RWPE1 (cell line): ENCODE measurements around the gene IMPG1.

ENCODE experiments used
- CTCF ChIA-PET: fragments of 350-600 bp; sonication (Branson Sonifier 250); formaldehyde crosslinking; extraction: SDS; loops from one replicate; lab custom pipeline; 2021; lab: Yijun Ruan, JAX
- POLR2A ChIA-PET: fragments of 400-600 bp; formaldehyde crosslinking; extraction: SDS; loops from one replicate; lab custom pipeline; 2020; ENCODE audit warnings: antibody characterized with exemption; ENCODE audit not compliant: low non-redundant PET; lab: Yijun Ruan, JAX
- DNase-seq: peaks from one replicate; pipeline ENCODE4 v3.0.0; 2012; ENCODE audit warnings: low spot score
- H3K27ac ChIP-seq: fragments of 450-650 bp; 2 replicates; pipeline ENCODE4 v1.5.1; 2017
- TF ChIP-seq, protein P1 (sequence below): fragments of 450-650 bp; conservative IDR thresholded peaks from 2 replicates; pipeline ENCODE4 v1.5.1; 2017; ENCODE audit warnings: low read depth, mild to moderate bottlenecking

Gene IMPG1

GRCh38 chr6:76035713-76036112, 36.7 kb downstream of the IMPG1 start:
- TF ChIP-seq, protein P1, sequence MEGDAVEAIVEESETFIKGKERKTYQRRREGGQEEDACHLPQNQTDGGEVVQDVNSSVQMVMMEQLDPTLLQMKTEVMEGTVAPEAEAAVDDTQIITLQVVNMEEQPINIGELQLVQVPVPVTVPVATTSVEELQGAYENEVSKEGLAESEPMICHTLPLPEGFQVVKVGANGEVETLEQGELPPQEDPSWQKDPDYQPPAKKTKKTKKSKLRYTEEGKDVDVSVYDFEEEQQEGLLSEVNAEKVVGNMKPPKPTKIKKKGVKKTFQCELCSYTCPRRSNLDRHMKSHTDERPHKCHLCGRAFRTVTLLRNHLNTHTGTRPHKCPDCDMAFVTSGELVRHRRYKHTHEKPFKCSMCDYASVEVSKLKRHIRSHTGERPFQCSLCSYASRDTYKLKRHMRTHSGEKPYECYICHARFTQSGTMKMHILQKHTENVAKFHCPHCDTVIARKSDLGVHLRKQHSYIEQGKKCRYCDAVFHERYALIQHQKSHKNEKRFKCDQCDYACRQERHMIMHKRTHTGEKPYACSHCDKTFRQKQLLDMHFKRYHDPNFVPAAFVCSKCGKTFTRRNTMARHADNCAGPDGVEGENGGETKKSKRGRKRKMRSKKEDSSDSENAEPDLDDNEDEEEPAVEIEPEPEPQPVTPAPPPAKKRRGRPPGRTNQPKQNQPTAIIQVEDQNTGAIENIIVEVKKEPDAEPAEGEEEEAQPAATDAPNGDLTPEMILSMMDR: no peak
- POLR2A ChIA-PET: no interaction called here
- CTCF ChIA-PET: no interaction called here
- H3K27ac ChIP-seq: no peak overlapping the region
- no peak for DNase-seq

DNA sequence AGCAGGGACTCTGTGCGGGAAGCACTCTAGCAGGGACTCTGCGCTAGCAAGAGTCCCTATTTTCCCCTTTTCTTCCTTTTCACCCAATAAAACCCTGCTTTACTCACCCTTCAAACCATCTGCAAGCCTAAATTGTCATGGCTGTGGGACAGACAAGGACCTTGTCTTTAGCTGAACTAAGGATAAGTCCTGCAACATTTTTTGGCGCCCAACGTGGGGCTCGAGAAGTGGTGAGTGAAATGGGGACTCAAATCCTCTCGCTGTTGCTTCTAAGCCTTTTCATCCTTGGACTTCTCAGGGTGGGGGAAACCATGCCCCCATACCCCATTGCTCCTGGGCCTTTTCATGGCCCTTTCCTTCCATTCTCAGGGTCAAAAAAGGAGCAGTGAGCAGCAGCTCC, 46.4 kb downstream of the IMPG1 start:
- TF ChIP-seq, protein P1: no peak
- H3K27ac ChIP-seq: no peak overlapping the region
- CTCF ChIA-PET: interaction anchor here (0.7 kb wide), 1 partner anchor 1922 kb away, joined by 3 read pairs; no protein-coding TSS in a partner anchor
- DNase-seq: no peak
- POLR2A ChIA-PET: no interaction called here

DNA sequence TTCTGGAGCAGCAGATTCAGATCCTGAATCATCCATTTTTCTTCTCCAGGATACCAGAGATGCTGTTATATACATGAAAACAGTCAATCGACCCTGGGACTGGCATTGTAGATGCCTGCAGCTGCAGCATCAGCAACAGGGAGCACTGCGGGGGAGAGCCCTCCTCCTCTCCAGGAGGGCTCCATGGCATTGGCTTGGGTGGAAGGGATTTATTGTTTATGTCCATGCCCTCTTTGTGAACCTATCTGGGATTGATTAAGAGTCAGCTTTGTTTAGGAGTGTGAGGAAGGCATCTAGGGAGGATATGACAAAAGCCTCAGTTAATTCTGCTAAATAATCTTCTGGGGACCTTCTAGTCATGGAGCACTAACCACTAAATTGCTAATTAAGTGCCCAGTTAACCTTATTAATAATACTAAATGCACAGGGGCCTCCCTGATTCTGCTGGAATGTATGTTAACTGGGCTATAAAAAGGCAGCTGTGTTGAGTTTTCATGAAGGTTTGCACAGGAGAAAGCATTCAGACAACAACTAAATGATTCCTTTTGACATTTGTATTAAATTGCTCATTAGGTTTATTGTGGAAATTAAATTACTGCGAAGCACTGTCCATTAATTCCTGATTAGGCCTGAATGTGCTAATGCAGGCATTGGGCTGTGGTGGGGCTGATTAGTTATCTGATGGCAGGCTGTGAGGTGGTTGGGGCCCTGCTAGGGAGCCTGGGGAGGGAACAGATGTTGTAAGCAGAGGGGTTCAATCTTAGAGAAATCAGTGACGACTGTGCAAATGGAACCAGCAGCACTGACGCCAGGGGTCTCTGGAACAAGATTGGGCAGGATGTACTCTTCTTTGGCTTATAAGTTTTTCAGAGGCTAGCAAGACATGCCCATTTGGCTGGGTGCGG, 57.6 kb downstream of the IMPG1 start:
- TF ChIP-seq, protein P1: no peak
- DNase-seq: no peak
- POLR2A ChIA-PET: no interaction called here
- CTCF ChIA-PET: no interaction called here
- no peak overlapping the region for H3K27ac ChIP-seq

GRCh38 chr6:76004202-76004601, 68.3 kb downstream of the IMPG1 start:
- no peak overlapping the region for H3K27ac ChIP-seq
- ChIA-PET CTCF (no interaction called here), POLR2A (no interaction called here)
- TF ChIP-seq, protein P1: no peak
- no peak for DNase-seq

GRCh38 chr6:76003686-76004085, 68.8 kb downstream of the IMPG1 start:
- POLR2A ChIA-PET: no interaction called here
- TF ChIP-seq, protein P1: no peak
- CTCF ChIA-PET: no interaction called here
- DNase-seq: no peak
- H3K27ac ChIP-seq: no peak overlapping the region

DNA sequence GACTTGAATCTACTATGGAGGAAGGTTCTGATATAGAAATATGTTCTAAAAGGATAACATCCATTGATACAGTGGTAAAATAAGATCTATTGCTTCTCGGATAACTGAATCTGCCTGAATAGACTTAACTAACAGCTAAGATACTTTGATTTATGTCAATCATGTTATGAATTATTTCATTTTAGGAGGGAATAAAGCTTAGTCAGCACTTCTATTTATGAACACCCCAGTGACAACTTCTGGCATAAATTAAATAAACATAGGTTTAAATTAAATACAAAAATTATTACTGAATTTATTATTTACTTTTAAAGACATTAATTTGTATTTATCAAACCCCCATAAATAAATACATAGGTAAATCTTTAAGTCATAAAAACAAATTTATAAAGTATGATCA, 69.3 kb downstream of the IMPG1 start:
- POLR2A ChIA-PET: no interaction called here
- TF ChIP-seq, protein P1: no peak
- CTCF ChIA-PET: no interaction called here
- no peak overlapping the region for H3K27ac ChIP-seq
- DNase-seq: no peak
